GM12874 (cell line): ENCODE results near the gene SNAPC2.

Experiments
- CTCF ChIP-seq: IDR thresholded peaks from 2 replicates; pipeline ENCODE4 v1.5.1; 2011; ENCODE audit warnings: low read depth, mild to moderate bottlenecking, control low read depth, low read length, moderate library complexity; ENCODE audit not compliant: insufficient read depth

The SNAPC2 gene

DNA sequence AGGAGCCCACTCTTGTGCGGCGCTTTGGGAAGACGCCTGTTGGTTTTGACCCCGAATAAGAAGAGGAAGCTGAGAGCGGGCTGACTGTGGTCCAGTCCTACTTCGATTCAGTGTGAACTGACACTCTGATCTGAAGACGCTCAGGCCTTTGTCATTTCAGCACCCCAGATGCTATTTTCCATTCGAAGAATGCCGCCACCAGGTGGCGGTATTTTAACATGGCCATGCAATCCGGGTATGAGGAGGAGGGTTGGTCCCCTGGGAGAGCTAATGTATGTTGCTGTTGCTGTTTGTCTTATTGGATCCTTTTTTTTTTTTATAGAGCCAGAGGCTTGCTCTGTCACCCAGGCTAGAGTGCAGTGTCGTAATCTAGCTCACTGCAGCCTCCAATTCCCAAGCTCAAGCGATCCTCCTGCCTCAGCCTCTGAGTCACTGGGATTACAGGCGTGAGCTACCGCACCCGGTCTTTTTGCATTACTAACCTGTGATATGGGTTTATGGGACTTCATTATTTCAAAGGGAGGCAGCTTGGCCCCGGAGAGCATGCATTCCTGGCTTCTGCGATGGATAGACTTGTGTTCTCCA, 24.1 kb downstream of the SNAPC2 start:
- peak; percentile 71 for TF ChIP-seq CTCF

DNA sequence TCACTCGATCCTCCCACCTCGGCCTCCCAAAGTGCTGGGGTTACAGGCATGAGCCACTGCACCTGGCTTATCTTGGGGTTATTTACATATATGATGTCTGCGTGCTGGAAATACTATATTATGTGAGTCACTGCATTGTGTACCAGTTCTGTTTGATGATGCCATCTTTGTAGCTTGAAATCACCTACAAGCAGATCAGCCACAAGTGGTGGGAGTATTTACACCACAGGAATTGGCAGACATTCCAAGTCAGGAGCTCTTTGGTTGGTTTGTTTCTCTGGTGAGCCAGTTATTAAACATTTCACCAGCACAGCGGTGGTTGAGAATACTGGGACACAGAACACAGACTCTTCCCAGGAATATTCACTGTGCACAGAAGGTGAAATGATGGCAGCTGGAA, 27.8 kb downstream of the SNAPC2 start:
- TF ChIP-seq CTCF: no peak

GRCh38 chr19:7953060-7953459, 32.9 kb downstream of the SNAPC2 start:
- TF ChIP-seq CTCF: no peak

DNA sequence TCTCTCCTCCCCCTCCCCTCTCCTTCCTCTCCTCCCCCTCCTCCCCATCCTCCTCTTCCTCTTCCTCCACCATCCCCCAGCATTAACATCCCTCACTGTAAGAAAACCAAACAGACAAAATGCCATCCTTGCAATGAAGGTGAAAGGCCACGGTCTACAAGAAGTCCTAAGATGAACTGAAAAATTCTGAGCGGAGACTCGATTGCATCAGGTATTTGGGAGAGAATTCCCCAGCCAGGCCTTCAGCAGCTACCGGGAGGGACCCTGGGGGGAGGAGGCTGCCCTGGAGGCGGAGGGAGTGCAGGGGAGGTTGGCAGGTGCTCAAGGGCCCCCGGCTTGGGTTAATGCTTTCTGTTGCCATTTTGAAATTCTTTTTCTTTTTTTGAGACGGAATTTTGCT, 33.4 kb downstream of the SNAPC2 start:
- no peak for TF ChIP-seq CTCF

- no peak for TF ChIP-seq CTCF
These were observed 35.6 kb downstream of the SNAPC2 start for GRCh38 chr19:7955696-7956095.

DNA sequence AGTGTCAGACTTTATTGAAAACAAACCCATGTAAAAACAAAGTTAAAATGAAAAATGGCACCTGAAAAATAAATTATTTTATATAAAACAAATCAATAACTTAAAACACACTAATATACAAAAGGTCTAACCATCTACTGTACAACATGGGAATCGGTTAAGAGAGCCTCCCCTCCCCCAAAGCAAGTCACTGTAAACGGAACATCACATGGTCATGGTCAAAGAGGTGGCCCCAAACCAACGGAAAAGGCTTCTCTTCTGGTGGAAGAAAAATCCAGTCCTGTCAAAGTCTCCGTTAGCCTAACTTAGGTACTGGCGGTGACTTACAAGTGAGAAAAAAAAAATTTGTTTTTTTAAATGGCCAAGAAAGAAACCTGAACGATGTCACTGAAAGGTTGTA, 39.1 kb downstream of the SNAPC2 start:
- no peak for TF ChIP-seq CTCF

DNA sequence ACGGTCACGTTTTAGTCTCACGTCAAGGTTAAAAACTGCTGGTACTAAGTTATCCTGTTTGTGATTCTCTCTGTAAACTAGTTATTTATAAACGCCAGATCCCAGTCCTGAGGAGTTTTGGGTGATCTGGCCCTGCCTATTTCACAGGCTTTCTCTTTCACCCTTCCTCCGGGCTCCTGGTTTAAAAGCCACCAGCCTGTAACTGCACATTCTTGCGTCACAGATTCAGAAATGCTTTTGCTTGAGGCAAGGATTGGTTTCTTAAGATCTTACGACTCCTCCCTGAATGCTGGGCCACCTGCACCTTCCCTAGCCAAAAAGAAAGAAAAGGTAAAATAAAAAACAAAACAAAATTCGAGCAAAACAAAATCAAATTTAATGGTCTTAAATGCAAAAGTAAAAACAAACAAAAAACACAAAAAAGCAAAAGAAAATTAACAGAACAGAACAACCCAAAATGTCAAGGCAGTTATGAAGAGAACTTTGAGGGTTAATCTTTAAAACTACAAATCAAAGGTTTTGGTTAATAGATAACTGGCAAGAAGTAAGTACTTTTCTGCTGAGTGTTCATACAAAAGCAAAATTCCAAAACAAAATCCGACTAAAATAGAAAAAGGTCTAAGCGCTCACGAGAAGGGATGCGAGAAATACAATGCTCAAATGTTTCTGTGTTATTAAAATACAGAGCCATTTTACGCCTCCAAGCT, 41.9 kb downstream of the SNAPC2 start:
- TF ChIP-seq CTCF: no peak
